NCI-H774 (cell line): Measurements from ENCODE around the gene ACTR5.

ENCODE experiments used
- DNase-seq: peaks from one replicate; lab custom pipeline; 2025; lab: John Stamatoyannopoulos, UW

Gene ACTR5

GRCh38 chr20:38728911-38729642 lies 19.2 kb upstream of the ACTR5 start:
- DNase-seq = no peak

DNA sequence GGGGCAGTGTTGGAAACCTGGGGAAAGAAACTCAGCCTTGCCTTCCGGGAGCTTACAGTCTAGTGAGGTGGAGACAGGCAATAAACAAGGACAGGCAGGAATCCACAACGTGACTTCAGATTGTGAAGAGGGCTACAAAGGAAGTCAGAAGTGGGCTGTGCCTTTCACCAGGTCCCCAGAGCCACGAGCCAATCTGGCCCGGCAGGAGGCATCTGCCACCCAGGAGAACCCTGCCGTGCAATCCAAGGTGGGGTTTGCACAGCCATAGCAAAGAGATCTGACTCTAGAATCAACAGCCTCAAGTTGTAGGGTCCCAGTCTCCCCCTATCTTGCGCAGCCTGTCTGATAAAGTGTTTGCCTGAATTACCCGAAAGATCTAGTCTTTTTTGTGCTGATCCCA lies 18.5 kb upstream of the ACTR5 start:
- no peak for DNase-seq

- no peak for DNase-seq
Observed at GRCh38 chr20:38730167-38730988, 17.9 kb upstream of the ACTR5 start.

DNA sequence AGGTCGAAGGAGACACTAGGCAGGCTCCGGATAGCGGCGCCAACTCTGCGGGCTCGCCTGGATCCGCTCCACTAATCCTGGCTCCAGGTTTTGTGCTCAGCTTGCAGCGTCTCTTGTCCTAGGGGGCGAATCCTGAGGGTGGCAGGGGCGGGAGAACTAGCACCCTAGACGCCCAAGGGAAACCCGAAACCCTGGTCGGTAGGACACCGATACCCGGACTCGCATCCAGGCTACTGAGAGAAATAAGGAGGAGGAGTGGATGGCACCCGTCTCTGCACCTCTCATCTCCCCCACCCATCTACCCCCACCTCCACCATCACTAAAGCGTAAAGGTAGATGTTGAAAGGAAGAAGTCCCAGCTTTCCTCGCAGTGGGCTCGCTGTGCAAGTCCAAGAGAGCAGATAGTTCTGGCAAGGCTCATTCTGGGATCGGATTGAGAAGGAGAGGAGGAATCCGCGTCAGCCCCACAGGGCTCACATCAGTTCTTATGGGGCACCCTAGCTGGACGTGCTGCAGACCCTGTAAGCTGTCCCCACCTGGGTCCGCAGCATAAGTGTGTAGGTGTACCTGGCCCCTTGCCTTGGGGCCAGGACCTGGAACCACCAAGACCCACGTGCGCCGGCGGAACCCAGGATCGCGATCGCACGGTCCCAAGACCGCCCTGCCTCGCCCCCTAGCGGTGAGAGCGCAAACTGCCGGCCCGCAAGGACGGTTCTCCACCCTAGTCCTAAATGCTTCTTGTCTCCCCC lies 17.1 kb upstream of the ACTR5 start:
- DNase-seq = peak; percentile 34

- no peak for DNase-seq
Observed at GRCh38 chr20:38731738-38732113, 16.5 kb upstream of the ACTR5 start.

- no peak for DNase-seq
Observed at GRCh38 chr20:38732981-38733380, 15.3 kb upstream of the ACTR5 start.

DNA sequence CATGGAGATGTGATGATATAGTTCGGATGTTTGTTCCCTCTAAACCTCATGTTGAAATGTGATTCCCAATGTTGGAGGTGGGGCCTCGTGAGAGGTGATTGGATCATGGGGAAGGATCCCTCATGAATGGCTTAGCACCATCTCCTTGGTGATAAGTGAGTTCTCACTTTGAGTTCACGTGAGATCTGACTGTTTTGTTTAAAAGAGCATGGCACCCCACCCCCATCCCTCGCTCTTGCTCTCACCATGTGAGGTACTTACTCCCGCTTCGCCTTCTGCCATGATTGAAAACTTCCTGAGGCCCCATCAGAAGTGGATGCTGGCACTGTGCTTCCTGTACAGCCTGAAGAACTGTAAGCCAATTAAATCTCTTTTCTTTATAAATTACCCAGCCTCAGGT lies 13.1 kb upstream of the ACTR5 start:
- DNase-seq = no peak

- no peak for DNase-seq
Observed at GRCh38 chr20:38737887-38738286, 10.4 kb upstream of the ACTR5 start.

DNA sequence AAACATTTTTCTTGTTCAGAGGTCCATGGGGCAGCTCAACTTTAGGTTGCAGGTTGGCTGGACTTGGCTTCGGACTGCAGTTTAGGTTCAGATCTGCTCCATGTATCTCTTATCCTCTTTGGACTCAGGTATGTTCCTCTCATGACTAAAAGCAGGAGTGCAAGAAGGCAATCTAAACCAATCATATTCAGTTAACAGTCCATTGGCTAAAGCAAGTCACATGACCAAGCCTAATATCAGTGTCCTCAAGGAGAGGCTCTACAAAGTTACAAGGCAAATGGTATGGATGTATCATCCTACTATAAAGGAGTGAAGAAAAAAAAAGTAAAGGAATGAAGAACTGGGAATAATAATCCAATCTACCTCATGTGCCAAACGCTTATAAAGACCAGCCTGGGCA lies 2.5 kb upstream of the ACTR5 start:
- no peak for DNase-seq

GRCh38 chr20:38747495-38748096 lies 664 bp upstream of the ACTR5 start:
- DNase-seq = no peak

- no peak for DNase-seq
Observed at GRCh38 chr20:38748861-38749149, 545 bp downstream of the ACTR5 start.

DNA sequence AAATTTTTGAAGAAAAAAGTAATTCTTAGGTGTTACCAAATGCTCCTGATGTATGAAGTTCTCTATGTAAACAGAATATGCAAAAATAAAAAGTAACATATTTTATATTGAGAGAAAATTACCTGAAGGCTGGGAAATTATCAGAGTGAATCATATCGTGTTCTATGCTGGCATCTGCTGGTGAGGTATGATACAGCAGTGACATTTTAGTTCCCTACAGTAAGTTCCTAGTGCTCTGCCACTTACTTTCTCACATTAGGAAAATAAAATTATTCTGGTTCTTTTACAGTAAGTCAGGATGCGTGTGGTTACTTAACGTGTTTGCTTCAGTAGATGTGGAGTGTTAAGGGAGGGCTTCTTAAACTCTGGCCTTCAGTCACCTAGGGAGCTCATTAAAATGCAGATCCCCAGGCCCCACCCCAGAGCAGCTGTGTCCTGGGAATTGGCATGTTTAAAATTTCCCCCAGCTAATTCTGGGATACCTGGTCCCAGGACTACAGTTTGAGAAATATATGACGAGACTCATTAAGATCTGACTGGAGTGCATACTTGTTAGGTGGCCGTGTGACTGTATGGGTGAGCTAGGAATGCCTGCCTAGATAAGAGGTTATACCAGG lies 3.2 kb downstream of the ACTR5 start:
- DNase-seq = no peak

DNA sequence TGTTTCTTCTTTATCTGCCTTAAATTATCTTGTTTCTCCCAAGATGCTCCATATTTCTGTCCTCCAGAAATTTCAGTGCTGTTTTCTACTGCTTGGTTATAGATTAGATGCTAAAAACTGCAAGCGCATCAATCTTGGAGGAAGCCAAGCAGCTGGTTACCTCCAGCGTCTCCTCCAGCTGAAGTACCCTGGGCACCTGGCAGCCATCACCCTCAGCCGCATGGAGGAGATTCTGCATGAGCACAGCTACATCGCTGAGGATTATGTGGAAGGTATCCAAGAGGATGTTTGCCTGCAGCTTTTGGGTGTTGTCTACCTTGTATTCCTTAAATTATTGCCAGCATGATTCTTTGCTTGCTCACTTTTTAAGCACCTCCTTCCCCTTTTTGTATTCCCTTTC lies 3.8 kb downstream of the ACTR5 start:
- DNase-seq = no peak

GRCh38 chr20:38754924-38755323 lies 6.7 kb downstream of the ACTR5 start:
- DNase-seq = no peak

GRCh38 chr20:38755324-38755910 lies 7.2 kb downstream of the ACTR5 start:
- DNase-seq = no peak

GRCh38 chr20:38757145-38757775 lies 9.0 kb downstream of the ACTR5 start:
- DNase-seq = no peak

GRCh38 chr20:38759106-38759505 lies 10.8 kb downstream of the ACTR5 start:
- no peak for DNase-seq

DNA sequence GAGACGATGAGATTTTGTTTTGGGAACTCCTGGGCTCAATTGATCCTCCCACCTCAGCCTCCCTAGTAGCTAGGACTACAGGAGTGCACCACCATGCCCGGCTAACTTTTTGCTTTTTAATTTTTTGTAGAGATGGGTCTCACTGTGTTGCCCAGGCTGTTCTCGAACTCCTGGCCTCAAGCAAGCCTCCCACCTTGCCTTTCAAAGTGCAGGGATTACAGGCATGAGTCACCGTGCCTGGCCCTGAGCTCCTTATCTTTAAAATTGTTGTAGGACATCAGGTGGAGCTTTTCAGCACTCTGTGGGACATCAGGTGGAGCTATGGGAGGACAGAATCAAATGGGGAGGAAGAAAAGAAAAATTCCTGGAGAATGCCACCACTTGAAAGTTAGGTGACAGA lies 12.7 kb downstream of the ACTR5 start:
- DNase-seq = no peak

GRCh38 chr20:38762174-38762573 lies 13.9 kb downstream of the ACTR5 start:
- no peak for DNase-seq

DNA sequence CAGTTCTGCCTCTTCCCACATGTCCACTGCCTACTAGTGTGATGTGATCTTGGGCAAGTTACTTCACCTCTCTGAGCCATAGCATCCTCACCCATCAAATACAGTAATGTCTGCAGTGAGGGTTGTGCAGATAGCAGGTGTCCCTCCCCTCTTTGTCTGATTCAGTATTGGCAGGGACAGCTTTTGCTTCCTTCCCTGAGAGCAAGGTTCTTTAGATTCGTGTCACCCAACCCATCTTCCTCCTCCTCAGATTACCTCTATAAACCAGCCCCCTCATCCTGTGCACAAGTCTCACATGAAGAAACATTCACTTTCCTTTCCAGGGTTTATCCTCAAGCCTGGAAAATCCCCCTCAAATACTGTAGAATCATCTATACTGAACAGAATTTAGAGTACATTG lies 15.4 kb downstream of the ACTR5 start:
- no peak for DNase-seq

GRCh38 chr20:38764567-38765318 lies 16.5 kb downstream of the ACTR5 start:
- no peak for DNase-seq
